ENCODE results near the gene COPG2. TPM values are rescaled to one million over a fixed set of nuclear protein-coding genes. Genes with fewer than 3 reads are reported as not detected.

The COPG2 gene
- total and polyA plus RNA-seq, 2 of the 13 experiments (the other 11 are each of a cell fraction or from before 2014, with no cell fraction given) = 14.1 to 17.7 TPM

GRCh38 chr7:130476297-130477150 lies 192.0 kb downstream of the COPG2 start:
- H4K20me1 ChIP-seq (ENCODE audit: insufficient read depth, low read length) = no peaks in the 10 kb centered on the region
- ChIA-PET CTCF (ENCODE audit: low intra/inter-chr PET ratio, low total read pairs) (no interaction called here), POLR2A (no interaction called here)
- H3K79me2 ChIP-seq (ENCODE audit: insufficient read depth, low read length) = no peaks in the 10 kb centered on the region
- H3K36me3 ChIP-seq (replicated peaks in 1 of 2; ENCODE audit: control insufficient read depth in 1 of 2, insufficient read depth in 2 of 2, low read length in 2 of 2) = no peaks in the 10 kb centered on the region
- intact Hi-C loops (cut with micrococcal nuclease; ENCODE audit: unreplicated experiment) (no loop called here), in situ Hi-C loops (cut with HindIII; ENCODE audit: extremely low pct_ligation_motif_present, low pct_unique_long_range_greater_than_20kb) (no loop called here)
- peaks cover 4% of the 10 kb centered on the region; the same call in 1 of the 2 replicates for H3K9me3 ChIP-seq (ENCODE audit: low read length)
- no peaks in the 10 kb centered on the region for H3K4me1 ChIP-seq (ENCODE audit: insufficient read depth, low read length)
- DNase-seq (ENCODE audit: low spot score) (no peak), FAIRE-seq (no peak), ATAC-seq (no peak)
- H3K27me3 ChIP-seq (ENCODE audit: control insufficient read depth in 1 of 2, insufficient read depth in 2 of 2, low read length in 2 of 2) = peaks cover 0 to 15% of the 10 kb centered on the region in 2 experiments; a peak in 1 of 5 replicates
- no peak overlapping the region for H3K27ac ChIP-seq (ENCODE audit: extremely low read length, insufficient read depth, low read length)
- H3K9ac ChIP-seq (ENCODE audit: insufficient read depth, low read depth, low read length) = no peak overlapping the region
- no peak overlapping the region for H2AFZ ChIP-seq (ENCODE audit: low read length)
- WGBS (ENCODE audit: low lambda C conversion rate) = 5% methylated on average over 9 of the region's 9 CpGs
- no peak overlapping the region for H3K4me3 ChIP-seq (replicated peaks in 1 of 3; ENCODE audit: insufficient read depth in 1 of 3, low read depth in 2 of 3, low read length in 3 of 3)
- H3K4me2 ChIP-seq (ENCODE audit: low read depth, low read length) = no peak overlapping the region
- BruUV-seq (replicated peaks) = no TSS peak
- TF ChIP-seq AFF4 (CRISPR knock-in tag; IDR thresholded peaks at IDR 0.05) (no peak), LRRFIP1 (CRISPR knock-in tag; conservative IDR thresholded peaks at IDR 0.05) (no peak), ZNF138 (CRISPR knock-in tag; IDR thresholded peaks at IDR 0.05; ENCODE audit: low read depth) (no peak), TBX3 (IDR thresholded peaks at IDR 0.05; ENCODE audit: borderline replicate concordance) (no peak), SNRNP70 (IDR thresholded peaks at IDR 0.05; ENCODE audit: low read depth, low read length) (no peak), ZNF501 (CRISPR knock-in tag; IDR thresholded peaks at IDR 0.05) (no peak), KLF15 (CRISPR knock-in tag; IDR thresholded peaks at IDR 0.05; ENCODE audit: borderline replicate concordance) (no peak), SRSF1 (optimal IDR thresholded peaks at IDR 0.05; ENCODE audit: low read depth, low read length) (no peak), TFAP4 (IDR thresholded peaks at IDR 0.05; ENCODE audit: borderline replicate concordance, low read depth) (no peak), SIX4 (CRISPR knock-in tag; IDR thresholded peaks at IDR 0.05) (no peak), ZNF281 (CRISPR knock-in tag; IDR thresholded peaks at IDR 0.05; ENCODE audit: borderline replicate concordance) (no peak)
